ENCODE results near the gene NEIL3.

DNA sequence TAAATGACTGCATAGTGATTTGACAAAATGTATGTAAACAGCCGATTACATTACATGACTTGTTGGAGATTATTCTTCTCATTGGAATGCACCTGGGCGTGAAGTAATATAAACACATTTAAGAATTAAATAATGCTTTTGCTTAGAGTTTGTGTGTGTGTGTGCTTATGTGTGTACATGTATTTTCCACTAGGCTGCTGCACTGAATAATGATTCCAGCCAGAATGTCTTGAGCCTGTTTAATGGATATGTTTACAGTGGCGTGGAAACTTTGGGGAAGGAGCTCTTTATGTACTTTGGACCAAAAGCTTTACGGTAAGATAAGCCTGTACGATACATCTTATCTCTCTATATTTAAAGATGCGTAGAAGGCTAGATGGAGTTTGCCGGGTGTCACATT is 12.6 kb downstream of the NEIL3 start:
- TF ChIP-seq POLR2AphosphoS5 (IDR thresholded peaks at IDR 0.05) (no peak), EP300 (IDR thresholded peaks at IDR 0.05; ENCODE audit: low read depth) (no peak)
- TF ChIP-seq, protein P1, sequence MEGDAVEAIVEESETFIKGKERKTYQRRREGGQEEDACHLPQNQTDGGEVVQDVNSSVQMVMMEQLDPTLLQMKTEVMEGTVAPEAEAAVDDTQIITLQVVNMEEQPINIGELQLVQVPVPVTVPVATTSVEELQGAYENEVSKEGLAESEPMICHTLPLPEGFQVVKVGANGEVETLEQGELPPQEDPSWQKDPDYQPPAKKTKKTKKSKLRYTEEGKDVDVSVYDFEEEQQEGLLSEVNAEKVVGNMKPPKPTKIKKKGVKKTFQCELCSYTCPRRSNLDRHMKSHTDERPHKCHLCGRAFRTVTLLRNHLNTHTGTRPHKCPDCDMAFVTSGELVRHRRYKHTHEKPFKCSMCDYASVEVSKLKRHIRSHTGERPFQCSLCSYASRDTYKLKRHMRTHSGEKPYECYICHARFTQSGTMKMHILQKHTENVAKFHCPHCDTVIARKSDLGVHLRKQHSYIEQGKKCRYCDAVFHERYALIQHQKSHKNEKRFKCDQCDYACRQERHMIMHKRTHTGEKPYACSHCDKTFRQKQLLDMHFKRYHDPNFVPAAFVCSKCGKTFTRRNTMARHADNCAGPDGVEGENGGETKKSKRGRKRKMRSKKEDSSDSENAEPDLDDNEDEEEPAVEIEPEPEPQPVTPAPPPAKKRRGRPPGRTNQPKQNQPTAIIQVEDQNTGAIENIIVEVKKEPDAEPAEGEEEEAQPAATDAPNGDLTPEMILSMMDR (IDR thresholded peaks at IDR 0.05): no peak

Data from transverse colon (tissue), 4 donors.